ENCODE measurements around the gene OSM. TPM values are rescaled to one million over a fixed set of nuclear protein-coding genes. Genes with fewer than 3 reads are reported as not detected.

Gene OSM
- total RNA-seq, 4 donors from 2014 or later, result 0.40 TPM; not detected in 3

GRCh38 chr22:30288419-30289140 is 21.9 kb upstream of the OSM start:
- H3K4me1 ChIP-seq, result peaks cover 33 to 38% of the 10 kb centered on the region in 2 donors
- H3K9me3 ChIP-seq, result no peaks in the 10 kb centered on the region
- H3K4me3 ChIP-seq (replicated peaks in 1 of 3), result peak overlapping the region; percentile 92 to 99 (median 96)
- peaks cover 22 to 29% of the 10 kb centered on the region in 2 donors for H3K36me3 ChIP-seq
- intact Hi-C loops (cut with DNase I), result loop anchor here (1.0 to 5.0 kb wide), 3 partner anchors 39 to 99 kb away; partner anchors contain the start of genes CCDC157, RNF215, SF3A1 and TBC1D10A
- peak overlapping the region; percentile 87 to 97 (median 95) for H3K27ac ChIP-seq
- DNase-seq, result no peak
- WGBS, 2 donors, result 13 to 15% methylated on average over 21 to 24 of the region's 27 CpGs
- no peak for TF ChIP-seq POLR2A (IDR thresholded peaks at IDR 0.05)
- TF ChIP-seq CTCF (IDR thresholded peaks at IDR 0.05), result no peak
- H3K27me3 ChIP-seq, result no peaks in the 10 kb centered on the region

DNA sequence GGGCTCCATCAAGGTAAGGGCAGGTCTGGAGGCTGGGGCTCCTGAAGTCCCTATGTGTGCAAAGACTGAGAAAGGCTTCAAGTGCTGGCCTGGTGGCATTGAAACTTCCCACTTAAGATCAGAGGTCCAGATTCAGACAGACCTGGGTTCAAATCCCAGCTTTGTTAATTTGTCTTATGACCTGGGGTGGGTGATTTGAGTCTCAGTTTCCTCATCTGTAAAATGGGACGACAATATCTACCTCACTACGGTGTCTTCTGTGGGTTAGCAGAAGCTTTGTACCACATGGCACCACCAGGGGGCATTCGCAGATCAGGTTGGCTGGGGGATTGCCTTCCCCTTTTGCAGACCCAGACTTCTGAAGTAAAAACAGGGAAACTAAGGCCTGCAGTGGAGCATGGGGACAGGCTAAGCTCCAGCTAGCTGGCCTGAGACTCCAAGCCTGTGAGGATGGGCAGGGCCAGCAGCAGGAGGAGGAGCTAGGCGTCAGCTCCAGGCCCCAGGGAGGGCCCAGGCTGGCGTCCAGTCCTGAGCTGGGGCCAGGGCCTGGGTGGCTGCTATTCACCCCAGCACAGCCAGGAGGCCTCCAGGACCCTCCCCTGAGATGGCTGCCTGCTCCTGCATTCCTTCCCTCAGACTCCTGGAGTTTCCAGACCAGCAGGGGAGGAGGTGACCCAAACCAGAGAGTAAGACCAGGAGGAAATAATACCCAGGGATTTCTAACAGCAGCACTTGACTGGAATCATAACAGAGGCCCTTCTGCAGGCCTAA is 21.2 kb upstream of the OSM start:
- TF ChIP-seq CTCF (IDR thresholded peaks at IDR 0.05) (peak; percentile 48 to 91 (median 86)), POLR2A (IDR thresholded peaks at IDR 0.05) (peak in 1 of 2 donors; percentile 77)
- peaks cover 33 to 38% of the 10 kb centered on the region in 2 donors for H3K4me1 ChIP-seq
- H3K36me3 ChIP-seq, result peaks cover 16 to 23% of the 10 kb centered on the region in 2 donors
- H3K27me3 ChIP-seq, result no peaks in the 10 kb centered on the region
- H3K4me3 ChIP-seq (replicated peaks in 1 of 3), result peak overlapping the region in 2 of 3 donors; percentile 96 to 99
- intact Hi-C loops (cut with DNase I), result loop anchor here (1.0 to 5.0 kb wide), 4 partner anchors 27 to 99 kb away; partner anchors contain the start of genes CCDC157, RNF215, SF3A1 and TBC1D10A
- no peaks in the 10 kb centered on the region for H3K9me3 ChIP-seq
- DNase-seq, result peak; percentile 91 to 93
- H3K27ac ChIP-seq, result peak overlapping the region; percentile 87 to 97 (median 95)
- 11 to 22% methylated on average over 5 of the region's 5 CpGs for WGBS, 2 donors

DNA sequence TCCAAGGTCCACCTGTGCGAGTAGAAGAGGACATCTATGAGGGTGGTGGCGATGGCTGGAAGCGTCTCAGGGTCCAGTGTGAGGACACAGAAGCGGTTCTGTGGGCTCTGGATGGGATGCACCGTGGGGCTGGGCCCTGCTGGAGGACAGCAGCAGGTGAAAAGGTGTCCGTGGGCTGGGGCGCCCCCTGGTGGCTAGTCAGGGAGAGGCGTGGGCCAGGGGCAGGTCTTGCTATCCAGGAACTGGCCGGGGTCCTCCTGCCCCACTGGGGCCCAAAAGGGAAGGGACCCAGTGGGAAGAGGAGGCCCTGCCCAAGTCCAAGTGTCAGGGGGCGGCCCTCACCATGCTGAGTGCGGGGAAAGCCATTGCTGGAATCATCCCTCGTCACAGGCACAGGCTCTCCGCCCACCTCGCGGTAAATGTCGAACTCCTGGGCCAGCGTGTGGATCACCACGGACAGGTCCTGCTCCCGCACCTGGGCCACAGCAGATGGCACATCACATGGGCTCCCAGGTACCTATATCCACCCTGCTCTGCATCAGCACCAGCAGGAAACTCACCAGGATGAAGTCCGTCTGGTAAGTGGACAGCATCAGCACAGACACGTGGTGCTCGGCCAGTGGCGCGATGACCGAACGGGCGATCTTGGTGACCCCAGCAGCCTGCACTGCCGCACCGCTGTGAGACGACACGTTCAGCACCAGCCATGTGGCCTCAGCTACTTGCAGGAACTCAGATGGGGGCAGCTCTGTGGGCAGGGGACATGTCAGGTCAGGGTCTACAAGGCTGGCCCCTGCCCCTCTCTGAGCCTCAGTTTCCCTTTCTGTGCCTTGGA is 20.4 kb upstream of the OSM start:
- intact Hi-C loops (cut with DNase I), result loop anchor here (2.0 to 5.0 kb wide), 2 partner anchors 26 to 40 kb away; partner anchors contain the start of gene TBC1D10A
- peak; percentile 63 to 72 for DNase-seq
- peaks cover 31 to 33% of the 10 kb centered on the region in 2 donors for H3K4me1 ChIP-seq
- TF ChIP-seq CTCF (IDR thresholded peaks at IDR 0.05) (peak; percentile 70 to 87 (median 78)), POLR2A (IDR thresholded peaks at IDR 0.05) (no peak)
- H3K36me3 ChIP-seq, result peaks cover 8 to 17% of the 10 kb centered on the region in 2 donors
- H3K27me3 ChIP-seq, result no peaks in the 10 kb centered on the region
- H3K4me3 ChIP-seq (replicated peaks in 1 of 3), result no peak overlapping the region
- 41 to 75% methylated on average over 9 to 29 of the region's 31 CpGs for WGBS, 2 donors
- H3K9me3 ChIP-seq, result no peaks in the 10 kb centered on the region
- no peak overlapping the region for H3K27ac ChIP-seq

- WGBS, 2 donors, result 84 to 89% methylated on average over 5 of the region's 5 CpGs
- intact Hi-C loops (cut with DNase I), result loop anchor here (2.0 to 5.0 kb wide), 2 partner anchors 26 to 41 kb away; partner anchors contain the start of gene TBC1D10A
- peaks cover 24 to 26% of the 10 kb centered on the region in 2 donors for H3K4me1 ChIP-seq
- H3K36me3 ChIP-seq, result peaks cover 7 to 17% of the 10 kb centered on the region in 2 donors
- no peaks in the 10 kb centered on the region for H3K27me3 ChIP-seq
- no peak for DNase-seq
- no peaks in the 10 kb centered on the region for H3K9me3 ChIP-seq
- H3K27ac ChIP-seq, result no peak overlapping the region
- H3K4me3 ChIP-seq (replicated peaks in 1 of 3), result no peak overlapping the region
- TF ChIP-seq CTCF (IDR thresholded peaks at IDR 0.05) (no peak), POLR2A (IDR thresholded peaks at IDR 0.05) (no peak)
Observed at GRCh38 chr22:30286331-30286730, 19.7 kb upstream of the OSM start.

All from thyroid gland (tissue), 4 donors.